ENCODE measurements around the gene ITK.

The ITK gene

DNA sequence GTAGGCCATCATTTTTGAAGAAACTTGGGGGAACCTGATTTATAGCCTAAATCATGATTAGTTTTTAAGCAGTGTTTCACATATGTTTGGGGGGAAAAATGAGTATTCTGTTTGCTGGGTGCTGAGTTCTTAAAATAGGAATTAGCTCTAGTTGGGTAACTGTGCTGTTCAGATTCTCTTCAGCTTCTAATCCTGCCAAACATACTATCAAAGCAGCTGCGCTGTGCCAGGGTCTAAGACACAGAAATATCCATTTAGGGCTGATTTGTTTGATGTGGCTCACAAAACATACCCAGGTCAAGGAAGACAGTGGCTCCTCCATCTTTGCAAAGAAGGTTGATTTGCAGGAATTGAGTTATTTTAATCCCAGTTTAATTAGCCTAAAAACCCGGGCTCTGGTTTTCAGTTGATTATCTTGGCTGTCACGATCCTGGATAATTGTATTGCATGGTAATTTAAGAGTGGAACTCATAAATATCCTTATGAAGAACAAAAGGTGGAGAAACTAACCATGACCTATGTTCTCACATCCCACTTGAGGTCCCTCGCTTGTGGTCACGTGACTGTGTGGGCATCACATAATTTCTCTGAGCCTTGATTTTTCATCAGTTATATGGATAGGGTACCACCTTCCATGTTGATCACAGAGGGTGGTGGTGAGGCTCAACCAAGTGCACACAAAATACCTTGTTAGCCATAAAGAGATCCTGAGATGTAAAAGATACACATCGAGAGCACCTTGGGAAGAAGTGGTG lies 104.0 kb downstream of the ITK start:
- DNase-seq = no peak

DNA sequence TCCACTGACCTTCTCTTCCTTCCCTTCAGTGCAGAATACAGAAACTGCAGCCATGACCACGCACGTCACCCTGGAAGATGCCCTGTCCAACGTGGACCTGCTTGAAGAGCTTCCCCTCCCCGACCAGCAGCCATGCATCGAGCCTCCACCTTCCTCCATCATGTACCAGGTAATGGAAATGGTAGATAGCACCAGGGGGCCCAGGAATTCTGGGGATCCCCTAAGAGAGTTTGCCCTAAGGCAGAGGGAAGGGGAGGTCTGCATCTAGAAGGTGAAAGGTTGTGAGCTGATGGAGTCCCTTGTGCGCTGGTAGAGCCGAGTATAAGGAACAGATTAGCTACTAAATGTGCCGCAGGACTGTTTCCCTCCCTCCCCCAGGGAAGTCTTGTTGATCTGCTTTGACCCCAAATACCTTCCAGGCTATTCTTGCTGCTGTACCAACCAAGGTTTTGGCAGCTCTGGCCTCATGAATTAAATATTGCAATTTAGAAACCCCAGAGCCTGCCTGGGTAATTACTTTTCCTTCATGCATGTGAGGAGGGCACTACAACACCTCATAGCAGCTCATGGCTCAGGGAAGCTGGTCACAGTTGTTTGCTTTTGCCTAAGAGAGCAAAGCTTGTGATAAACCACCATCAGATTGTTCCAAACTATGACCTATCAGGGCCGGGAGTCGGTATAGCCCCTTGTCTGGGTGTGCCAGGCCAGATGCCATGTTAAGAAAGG lies 104.8 kb downstream of the ITK start:
- no peak for DNase-seq

DNA sequence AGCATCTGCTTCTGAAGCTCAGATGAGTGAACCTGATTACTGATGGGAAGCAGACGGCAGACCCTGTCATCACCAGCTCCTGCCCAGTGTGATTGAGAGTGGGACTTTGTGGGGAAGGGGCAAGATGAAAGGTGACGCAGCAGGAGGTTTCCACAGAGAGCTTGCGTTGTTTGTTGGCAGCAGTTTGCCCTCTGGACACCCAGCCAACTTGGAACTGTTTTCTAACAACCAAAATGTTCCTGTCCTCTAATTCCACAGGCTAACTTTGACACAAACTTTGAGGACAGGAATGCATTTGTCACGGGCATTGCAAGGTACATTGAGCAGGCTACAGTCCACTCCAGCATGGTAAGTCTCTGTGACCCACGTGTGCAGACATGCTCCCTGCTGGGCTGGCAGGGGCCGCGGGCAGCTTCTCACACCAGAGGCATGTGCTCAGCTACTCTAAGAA lies 106.1 kb downstream of the ITK start:
- DNase-seq = no peak

GRCh38 chr5:157288405-157289163 lies 107.9 kb downstream of the ITK start:
- DNase-seq = no peak

- no peak for DNase-seq
These were observed 108.7 kb downstream of the ITK start for GRCh38 chr5:157289164-157289819.

GRCh38 chr5:157290156-157290980 lies 109.7 kb downstream of the ITK start:
- DNase-seq = no peak

DNA sequence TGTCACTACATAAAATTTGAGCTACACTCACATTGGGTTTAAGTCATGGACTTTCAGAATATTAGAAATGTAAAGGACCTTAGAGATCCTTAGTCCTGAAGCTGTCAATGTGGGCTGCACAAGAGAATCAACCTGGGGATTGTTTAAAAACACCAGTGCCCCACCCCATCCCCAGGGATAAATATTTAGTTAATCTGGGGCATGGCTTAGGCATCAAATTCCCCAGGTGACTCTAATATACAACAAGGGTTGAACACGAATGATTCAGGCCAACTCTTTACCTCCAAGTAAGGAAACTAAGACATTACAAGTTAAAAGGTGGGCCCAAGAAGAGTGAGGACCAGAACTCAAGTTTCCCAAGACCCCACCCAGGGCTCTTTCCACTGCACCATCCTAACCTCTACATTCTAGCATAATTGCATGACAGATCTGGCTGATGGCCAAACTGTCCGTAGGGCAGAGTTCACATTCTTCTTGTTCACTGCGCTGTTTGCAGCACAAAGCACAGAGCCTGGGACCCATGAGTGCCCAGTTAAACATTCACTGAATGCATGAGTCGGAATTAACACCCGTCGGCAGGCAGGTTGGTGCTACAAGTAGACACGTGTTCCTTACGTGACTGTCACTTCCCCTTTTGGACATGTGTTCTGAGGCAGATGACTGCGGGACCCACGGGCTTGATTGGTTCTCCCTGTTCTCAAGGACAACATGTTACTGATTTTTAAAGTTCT lies 110.5 kb downstream of the ITK start:
- no peak for DNase-seq

GRCh38 chr5:157292599-157292998 lies 112.0 kb downstream of the ITK start:
- DNase-seq = no peak

GRCh38 chr5:157294407-157295091 lies 113.9 kb downstream of the ITK start:
- DNase-seq = no peak

- DNase-seq = no peak
These were observed 114.6 kb downstream of the ITK start for GRCh38 chr5:157295247-157295646.

DNA sequence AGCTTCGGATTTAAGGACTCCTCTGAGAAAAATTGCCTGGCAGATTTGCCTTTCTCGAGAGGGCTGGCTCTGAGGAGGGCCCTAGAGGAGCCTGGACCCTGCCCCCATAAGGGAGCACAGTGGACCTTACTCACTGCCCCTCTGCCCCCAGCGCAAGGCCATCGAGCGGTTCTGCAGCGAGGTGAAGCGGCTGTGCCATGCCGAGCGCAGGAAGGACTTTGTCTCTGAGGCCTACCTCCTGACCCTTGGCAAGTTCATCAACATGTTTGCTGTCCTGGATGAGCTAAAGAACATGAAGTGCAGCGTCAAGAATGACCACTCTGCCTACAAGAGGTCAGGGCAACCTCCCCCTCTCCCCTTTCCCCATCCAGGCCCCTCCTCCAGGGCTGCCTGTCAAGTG lies 119.9 kb downstream of the ITK start:
- no peak for DNase-seq

DNA sequence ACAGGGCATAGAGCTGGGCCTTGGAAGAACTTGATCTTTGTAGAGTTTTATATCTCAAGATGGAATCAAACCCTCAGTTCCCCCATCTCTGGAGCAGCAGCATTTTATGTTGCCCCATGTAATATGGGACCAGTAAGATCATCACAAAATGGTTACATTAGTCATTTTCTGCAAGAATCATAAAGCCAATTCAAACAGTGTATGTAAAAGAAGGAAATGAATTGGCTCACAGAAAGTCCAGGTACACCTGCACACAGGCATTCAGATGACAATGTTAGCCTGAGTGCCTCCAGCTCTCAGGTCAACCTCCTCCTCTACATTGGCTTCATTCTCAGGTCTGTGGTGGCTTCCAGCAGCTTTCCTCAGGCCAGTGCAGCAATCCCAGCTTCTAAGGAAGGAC lies 120.4 kb downstream of the ITK start:
- DNase-seq = no peak

- no peak for DNase-seq
These were observed 122.4 kb downstream of the ITK start for GRCh38 chr5:157303023-157303422.

DNA sequence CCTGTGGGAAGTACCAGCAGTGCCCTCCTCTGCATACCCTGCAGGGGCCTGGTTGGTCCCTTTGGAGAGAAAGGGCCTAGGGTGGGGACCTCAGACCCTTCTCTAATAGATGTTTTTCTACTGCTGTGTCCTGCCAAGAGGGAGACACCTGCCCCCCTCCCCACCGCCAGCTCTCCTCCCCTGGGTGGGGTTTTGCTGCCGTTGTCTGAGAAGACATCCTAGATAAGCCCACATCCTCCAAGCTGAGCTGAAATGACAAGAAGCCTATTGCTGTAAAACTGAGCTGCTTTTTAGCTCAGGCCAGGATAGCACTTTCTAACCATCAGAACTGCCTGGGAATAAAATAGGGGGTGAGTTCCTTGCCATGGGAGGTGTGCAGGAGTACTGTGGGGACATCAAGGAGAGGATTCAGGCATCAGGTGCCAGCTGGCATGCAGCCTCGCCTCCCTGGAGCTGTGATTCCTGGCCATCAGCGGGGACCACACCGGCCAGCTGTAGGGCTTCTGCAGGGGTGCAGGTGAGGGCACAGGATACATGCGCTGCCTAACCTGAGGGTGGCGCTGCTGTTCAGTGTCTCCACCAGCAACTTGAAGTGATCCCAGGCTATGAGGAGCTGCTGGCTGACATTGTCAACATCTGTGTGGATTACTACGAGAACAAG lies 123.2 kb downstream of the ITK start:
- DNase-seq = no peak
